SU-DHL-6 (cell line): ENCODE results near the gene TMEM131.

Source experiments
- EZH2phosphoT487 ChIP-seq: fragments of 200-600 bp; sonication (generic), shearing (Covaris generic); conservative IDR thresholded peaks from 2 replicates; pipeline ENCODE4 v1.6.1; 2018; ENCODE audit warnings: mild to moderate bottlenecking, antibody characterized with exemption, low read length, moderate library complexity, mixed read lengths
- TF ChIP-seq, protein P1 (sequence below): fragments of 200-600 bp; sonication (generic); IDR thresholded peaks from one replicate; pipeline ENCODE4 v1.5.1; 2017; ENCODE audit warnings: antibody characterized with exemption, mild to moderate bottlenecking, low read length, moderate library complexity; ENCODE audit not compliant: insufficient read depth, poor library complexity, severe bottlenecking

DNA sequence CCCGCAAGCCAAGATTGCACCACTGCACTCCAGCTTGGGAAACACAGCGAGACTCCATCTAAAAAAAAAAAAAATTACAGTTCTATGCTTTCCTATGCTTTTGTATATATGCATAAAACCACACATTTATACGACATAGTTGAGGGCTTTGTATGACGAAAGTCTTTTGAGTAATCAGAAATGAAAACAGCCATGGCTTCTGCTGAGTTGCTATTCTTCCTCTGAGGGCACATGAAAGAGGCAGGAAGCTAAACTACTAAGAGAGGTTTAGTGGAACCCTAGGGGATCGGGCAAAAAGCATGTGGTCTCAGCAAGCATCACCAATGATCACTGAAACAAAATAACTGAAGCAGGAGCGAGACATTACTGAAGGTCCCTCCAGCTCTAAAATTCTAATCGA is 182.8 kb downstream of the TMEM131 start:
- TF ChIP-seq, protein P1, sequence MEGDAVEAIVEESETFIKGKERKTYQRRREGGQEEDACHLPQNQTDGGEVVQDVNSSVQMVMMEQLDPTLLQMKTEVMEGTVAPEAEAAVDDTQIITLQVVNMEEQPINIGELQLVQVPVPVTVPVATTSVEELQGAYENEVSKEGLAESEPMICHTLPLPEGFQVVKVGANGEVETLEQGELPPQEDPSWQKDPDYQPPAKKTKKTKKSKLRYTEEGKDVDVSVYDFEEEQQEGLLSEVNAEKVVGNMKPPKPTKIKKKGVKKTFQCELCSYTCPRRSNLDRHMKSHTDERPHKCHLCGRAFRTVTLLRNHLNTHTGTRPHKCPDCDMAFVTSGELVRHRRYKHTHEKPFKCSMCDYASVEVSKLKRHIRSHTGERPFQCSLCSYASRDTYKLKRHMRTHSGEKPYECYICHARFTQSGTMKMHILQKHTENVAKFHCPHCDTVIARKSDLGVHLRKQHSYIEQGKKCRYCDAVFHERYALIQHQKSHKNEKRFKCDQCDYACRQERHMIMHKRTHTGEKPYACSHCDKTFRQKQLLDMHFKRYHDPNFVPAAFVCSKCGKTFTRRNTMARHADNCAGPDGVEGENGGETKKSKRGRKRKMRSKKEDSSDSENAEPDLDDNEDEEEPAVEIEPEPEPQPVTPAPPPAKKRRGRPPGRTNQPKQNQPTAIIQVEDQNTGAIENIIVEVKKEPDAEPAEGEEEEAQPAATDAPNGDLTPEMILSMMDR: no peak
- no peak for TF ChIP-seq EZH2phosphoT487
